Measurements from ENCODE around the gene ZNF304.

DNA sequence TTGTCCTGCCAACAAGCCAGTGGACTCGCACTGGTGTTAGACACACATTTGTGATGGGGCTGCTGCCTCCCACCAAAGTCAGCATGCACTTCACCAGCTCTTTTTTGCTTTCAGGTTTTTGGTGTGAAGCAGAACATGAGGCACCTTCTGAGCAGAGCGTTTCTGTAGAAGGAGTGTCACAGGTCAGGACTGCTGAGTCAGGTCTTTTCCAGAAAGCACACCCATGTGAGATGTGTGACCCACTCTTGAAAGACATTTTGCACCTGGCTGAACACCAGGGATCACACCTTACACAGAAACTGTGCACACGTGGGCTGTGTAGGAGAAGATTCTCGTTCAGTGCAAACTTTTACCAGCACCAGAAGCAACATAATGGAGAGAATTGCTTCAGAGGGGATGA is 4.8 kb downstream of the ZNF304 start:
- TF ChIP-seq MAZ (CRISPR knock-in tag; conservative IDR thresholded peaks at IDR 0.05 in 1 of 2, IDR thresholded peaks at IDR 0.05 in 1 of 2) = no peak
- TF ChIP-seq CHD2 (IDR thresholded peaks at IDR 0.05; ENCODE audit: low read depth, low read length) = no peak
- TF ChIP-seq ZNF24 (IDR thresholded peaks at IDR 0.05) = no peak
- no peak for TF ChIP-seq HEY1 (CRISPR knock-in tag; IDR thresholded peaks at IDR 0.05; ENCODE audit: borderline replicate concordance)
